Neural cell (in vitro differentiated cells): ENCODE results near the gene TSKU. TPM values are rescaled to one million over a fixed set of nuclear protein-coding genes. Genes with fewer than 3 reads are reported as not detected.

Experiments
- H2AFZ ChIP-seq: fragments of 200-600, 300-800 bp; sonication (generic), shearing (Covaris generic); 2 replicates; pipeline ENCODE4 v1.6.0; 2014; ENCODE audit warnings: low read depth, mild to moderate bottlenecking, antibody characterized with exemption, low read length, moderate library complexity
- H3F3A ChIP-seq: fragments of 200-600 bp; shearing (Covaris generic); 2 replicates; pipeline ENCODE4 v1.6.1; 2016; ENCODE audit warnings: mild to moderate bottlenecking, moderate library complexity, mixed read lengths, antibody characterized with exemption, low read length; ENCODE audit not compliant: insufficient read depth, poor library complexity, severe bottlenecking
- H3K27ac ChIP-seq: fragments of 200-600, 300-800 bp; sonication (generic), shearing (Covaris generic); 2 replicates; pipeline ENCODE4 v1.5.1; 2014; ENCODE audit warnings: mild to moderate bottlenecking, low read length, moderate library complexity
- H3K27me3 ChIP-seq: fragments of 300-800, 200-600 bp; sonication (generic), shearing (Covaris generic); 2 replicates; pipeline ENCODE4 v1.6.0; 2014; ENCODE audit warnings: mild to moderate bottlenecking, low read depth, low read length, moderate library complexity; ENCODE audit not compliant: insufficient read depth
- H3K36me3 ChIP-seq: fragments of 300-800, 200-600 bp; sonication (generic), shearing (Covaris generic); 2 replicates; pipeline ENCODE4 v1.5.1; 2014; ENCODE audit warnings: mild to moderate bottlenecking, antibody characterized with exemption, low read length, moderate library complexity; ENCODE audit not compliant: insufficient read depth
- H3K4me2 ChIP-seq: fragments of 300-800, 200-600 bp; sonication (generic), shearing (Covaris generic); 2 replicates; pipeline ENCODE4 v1.6.0; 2014; ENCODE audit warnings: mild to moderate bottlenecking, low read length
- H3K4me3 ChIP-seq: fragments of 300-800, 200-600 bp; sonication (generic), shearing (Covaris generic); 2 replicates; pipeline ENCODE4 v1.5.1; 2014; ENCODE audit warnings: mild to moderate bottlenecking, low read length, moderate library complexity
- H3K79me2 ChIP-seq: fragments of 200-600 bp; shearing (Covaris generic); replicated peaks from 2 replicates; pipeline ENCODE4 v1.6.0; 2014; ENCODE audit warnings: mild to moderate bottlenecking, low read length, moderate library complexity; ENCODE audit not compliant: insufficient read depth
- H3K9ac ChIP-seq: fragments of 300-800, 200-600 bp; sonication (generic), shearing (Covaris generic); 2 replicates; pipeline ENCODE4 v1.6.1; 2016; ENCODE audit warnings: mild to moderate bottlenecking, low read length, mixed read lengths
- H3K9me2 ChIP-seq: fragments of 200-600 bp; shearing (Covaris generic); 2 replicates; pipeline ENCODE4 v1.6.1; 2016; ENCODE audit warnings: mild to moderate bottlenecking, low read length, mixed read lengths; ENCODE audit not compliant: insufficient read depth
- H3K9me3 ChIP-seq: fragments of 200-600, 300-800 bp; sonication (generic), shearing (Covaris generic); 2 replicates; pipeline ENCODE4 v1.6.1; 2016; ENCODE audit warnings: mild to moderate bottlenecking, mixed run types, low read length, moderate library complexity, mixed read lengths
- H4K20me1 ChIP-seq: fragments of 200-600 bp; shearing (Covaris generic); 2 replicates; pipeline ENCODE4 v1.6.1; 2016; ENCODE audit warnings: mild to moderate bottlenecking, mixed run types; ENCODE audit not compliant: insufficient read depth
- EP300 ChIP-seq: fragments of 450-650 bp; conservative IDR thresholded peaks from 2 replicates; pipeline ENCODE4 v1.6.1; 2014; ENCODE audit warnings: antibody characterized with exemption, mild to moderate bottlenecking, moderate library complexity; ENCODE audit not compliant: poor library complexity, severe bottlenecking
- EZH2 ChIP-seq: fragments of 200-600, 300-800 bp; shearing (Covaris generic), sonication (generic); IDR thresholded peaks from 2 replicates; pipeline ENCODE4 v1.6.1; 2014; ENCODE audit warnings: antibody characterized with exemption, low read length, borderline replicate concordance, mild to moderate bottlenecking; ENCODE audit not compliant: insufficient read depth, poor library complexity, severe bottlenecking
- MXI1 ChIP-seq: fragments of 450-650 bp; conservative IDR thresholded peaks from 2 replicates; pipeline ENCODE4 v1.6.1; 2014; ENCODE audit warnings: antibody characterized with exemption, mild to moderate bottlenecking; ENCODE audit not compliant: poor library complexity, severe bottlenecking
- POLR2AphosphoS5 ChIP-seq: IDR thresholded peaks from 2 replicates; pipeline ENCODE4 v1.6.1; 2012
- RAD21 ChIP-seq: fragments of 450-650 bp; conservative IDR thresholded peaks from 2 replicates; pipeline ENCODE4 v1.6.1; 2014; ENCODE audit warnings: antibody characterized with exemption, mild to moderate bottlenecking, moderate library complexity
- SMC3 ChIP-seq: fragments of 450-650 bp; conservative IDR thresholded peaks from 2 replicates; pipeline ENCODE4 v1.6.1; 2014; ENCODE audit warnings: antibody characterized with exemption, mild to moderate bottlenecking, moderate library complexity; ENCODE audit not compliant: poor library complexity
- TAF1 ChIP-seq: IDR thresholded peaks from 2 replicates; pipeline ENCODE4 v1.6.1; 2012; ENCODE audit warnings: low read depth
- polyA plus RNA-seq: library from polyadenylated mRNA; depleted of rRNA; stranded (reverse); fragments of >200 nt; gene quantifications from 2 replicates; pipeline ENCODE4 v1.2.3, GENCODE V29; 2014
- TF ChIP-seq, protein P1 (sequence below): IDR thresholded peaks from 2 replicates; pipeline ENCODE4 v1.6.1; 2012; ENCODE audit warnings: borderline replicate concordance
- TF ChIP-seq, protein P2 (sequence below): fragments of 450-650 bp; IDR thresholded peaks from 2 replicates; pipeline ENCODE4 v1.5.1; 2014; ENCODE audit warnings: antibody characterized with exemption, mild to moderate bottlenecking, moderate library complexity; ENCODE audit not compliant: poor library complexity, severe bottlenecking

TSKU gene
- polyA plus RNA-seq, 1 donor from 2014 or later: 3.5 TPM

DNA sequence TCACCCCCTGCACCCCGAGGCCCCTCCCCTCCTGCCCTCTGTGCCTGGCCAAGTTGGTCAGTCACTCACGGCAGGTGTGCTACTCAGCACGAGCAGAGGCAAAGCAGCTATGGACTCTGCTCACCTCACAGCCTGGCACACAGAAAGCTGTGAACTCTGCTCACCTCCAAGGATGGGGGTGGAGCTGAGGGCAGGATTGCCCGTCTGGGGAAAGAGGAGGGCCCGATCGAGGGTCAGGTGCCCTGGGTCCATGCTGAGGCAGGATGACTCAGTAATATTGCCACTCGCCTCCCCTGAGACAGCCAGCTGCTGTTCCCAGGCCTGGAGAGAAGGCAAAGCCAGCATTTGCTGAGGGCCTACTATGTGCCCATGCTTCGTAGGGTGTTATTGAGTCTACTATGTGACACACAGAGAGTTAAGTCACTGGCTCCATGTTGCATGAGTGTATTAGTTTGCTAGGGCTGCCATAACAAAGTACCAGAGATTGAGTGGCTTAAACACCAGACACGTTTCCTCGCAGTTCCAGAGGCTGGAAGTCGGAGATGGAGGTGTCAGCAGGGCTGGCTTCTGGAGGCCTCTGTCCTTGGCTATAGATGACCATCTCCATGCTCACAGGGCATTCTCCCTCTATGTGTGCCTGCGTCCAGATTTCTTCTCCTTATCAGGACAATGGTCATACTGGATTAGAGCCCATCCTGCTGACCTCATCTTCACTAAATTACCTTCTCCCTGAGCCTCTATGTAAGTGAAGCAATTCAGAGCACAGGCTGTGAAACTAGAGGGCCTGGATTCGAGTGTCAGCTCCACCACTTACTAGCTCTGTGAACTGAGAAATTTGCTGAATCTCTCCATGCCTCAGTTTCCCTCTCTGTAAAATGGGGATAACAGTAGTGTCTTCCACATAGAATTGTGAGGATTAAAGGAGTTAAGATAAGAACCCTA lies 13.2 kb upstream of the TSKU start:
- Histone ChIP-seq H4K20me1 (no peaks in the 10 kb centered on the region), H2AFZ (no peak overlapping the region), H3F3A (no peaks in the 10 kb centered on the region), H3K9me2 (no peaks in the 10 kb centered on the region), H3K9ac (no peak overlapping the region), H3K9me3 (no peaks in the 10 kb centered on the region), H3K36me3 (no peaks in the 10 kb centered on the region), H3K27ac (no peak overlapping the region), H3K4me3 (no peak overlapping the region), H3K27me3 (no peaks in the 10 kb centered on the region), H3K79me2 (no peaks in the 10 kb centered on the region), H3K4me2 (no peak overlapping the region)
- TF ChIP-seq EZH2 (no peak), TAF1 (no peak), POLR2AphosphoS5 (no peak), SMC3 (no peak), RAD21 (no peak), EP300 (no peak), MXI1 (no peak)
- TF ChIP-seq, protein P1, sequence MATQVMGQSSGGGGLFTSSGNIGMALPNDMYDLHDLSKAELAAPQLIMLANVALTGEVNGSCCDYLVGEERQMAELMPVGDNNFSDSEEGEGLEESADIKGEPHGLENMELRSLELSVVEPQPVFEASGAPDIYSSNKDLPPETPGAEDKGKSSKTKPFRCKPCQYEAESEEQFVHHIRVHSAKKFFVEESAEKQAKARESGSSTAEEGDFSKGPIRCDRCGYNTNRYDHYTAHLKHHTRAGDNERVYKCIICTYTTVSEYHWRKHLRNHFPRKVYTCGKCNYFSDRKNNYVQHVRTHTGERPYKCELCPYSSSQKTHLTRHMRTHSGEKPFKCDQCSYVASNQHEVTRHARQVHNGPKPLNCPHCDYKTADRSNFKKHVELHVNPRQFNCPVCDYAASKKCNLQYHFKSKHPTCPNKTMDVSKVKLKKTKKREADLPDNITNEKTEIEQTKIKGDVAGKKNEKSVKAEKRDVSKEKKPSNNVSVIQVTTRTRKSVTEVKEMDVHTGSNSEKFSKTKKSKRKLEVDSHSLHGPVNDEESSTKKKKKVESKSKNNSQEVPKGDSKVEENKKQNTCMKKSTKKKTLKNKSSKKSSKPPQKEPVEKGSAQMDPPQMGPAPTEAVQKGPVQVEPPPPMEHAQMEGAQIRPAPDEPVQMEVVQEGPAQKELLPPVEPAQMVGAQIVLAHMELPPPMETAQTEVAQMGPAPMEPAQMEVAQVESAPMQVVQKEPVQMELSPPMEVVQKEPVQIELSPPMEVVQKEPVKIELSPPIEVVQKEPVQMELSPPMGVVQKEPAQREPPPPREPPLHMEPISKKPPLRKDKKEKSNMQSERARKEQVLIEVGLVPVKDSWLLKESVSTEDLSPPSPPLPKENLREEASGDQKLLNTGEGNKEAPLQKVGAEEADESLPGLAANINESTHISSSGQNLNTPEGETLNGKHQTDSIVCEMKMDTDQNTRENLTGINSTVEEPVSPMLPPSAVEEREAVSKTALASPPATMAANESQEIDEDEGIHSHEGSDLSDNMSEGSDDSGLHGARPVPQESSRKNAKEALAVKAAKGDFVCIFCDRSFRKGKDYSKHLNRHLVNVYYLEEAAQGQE: no peak
- TF ChIP-seq, protein P2, sequence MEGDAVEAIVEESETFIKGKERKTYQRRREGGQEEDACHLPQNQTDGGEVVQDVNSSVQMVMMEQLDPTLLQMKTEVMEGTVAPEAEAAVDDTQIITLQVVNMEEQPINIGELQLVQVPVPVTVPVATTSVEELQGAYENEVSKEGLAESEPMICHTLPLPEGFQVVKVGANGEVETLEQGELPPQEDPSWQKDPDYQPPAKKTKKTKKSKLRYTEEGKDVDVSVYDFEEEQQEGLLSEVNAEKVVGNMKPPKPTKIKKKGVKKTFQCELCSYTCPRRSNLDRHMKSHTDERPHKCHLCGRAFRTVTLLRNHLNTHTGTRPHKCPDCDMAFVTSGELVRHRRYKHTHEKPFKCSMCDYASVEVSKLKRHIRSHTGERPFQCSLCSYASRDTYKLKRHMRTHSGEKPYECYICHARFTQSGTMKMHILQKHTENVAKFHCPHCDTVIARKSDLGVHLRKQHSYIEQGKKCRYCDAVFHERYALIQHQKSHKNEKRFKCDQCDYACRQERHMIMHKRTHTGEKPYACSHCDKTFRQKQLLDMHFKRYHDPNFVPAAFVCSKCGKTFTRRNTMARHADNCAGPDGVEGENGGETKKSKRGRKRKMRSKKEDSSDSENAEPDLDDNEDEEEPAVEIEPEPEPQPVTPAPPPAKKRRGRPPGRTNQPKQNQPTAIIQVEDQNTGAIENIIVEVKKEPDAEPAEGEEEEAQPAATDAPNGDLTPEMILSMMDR: no peak

DNA sequence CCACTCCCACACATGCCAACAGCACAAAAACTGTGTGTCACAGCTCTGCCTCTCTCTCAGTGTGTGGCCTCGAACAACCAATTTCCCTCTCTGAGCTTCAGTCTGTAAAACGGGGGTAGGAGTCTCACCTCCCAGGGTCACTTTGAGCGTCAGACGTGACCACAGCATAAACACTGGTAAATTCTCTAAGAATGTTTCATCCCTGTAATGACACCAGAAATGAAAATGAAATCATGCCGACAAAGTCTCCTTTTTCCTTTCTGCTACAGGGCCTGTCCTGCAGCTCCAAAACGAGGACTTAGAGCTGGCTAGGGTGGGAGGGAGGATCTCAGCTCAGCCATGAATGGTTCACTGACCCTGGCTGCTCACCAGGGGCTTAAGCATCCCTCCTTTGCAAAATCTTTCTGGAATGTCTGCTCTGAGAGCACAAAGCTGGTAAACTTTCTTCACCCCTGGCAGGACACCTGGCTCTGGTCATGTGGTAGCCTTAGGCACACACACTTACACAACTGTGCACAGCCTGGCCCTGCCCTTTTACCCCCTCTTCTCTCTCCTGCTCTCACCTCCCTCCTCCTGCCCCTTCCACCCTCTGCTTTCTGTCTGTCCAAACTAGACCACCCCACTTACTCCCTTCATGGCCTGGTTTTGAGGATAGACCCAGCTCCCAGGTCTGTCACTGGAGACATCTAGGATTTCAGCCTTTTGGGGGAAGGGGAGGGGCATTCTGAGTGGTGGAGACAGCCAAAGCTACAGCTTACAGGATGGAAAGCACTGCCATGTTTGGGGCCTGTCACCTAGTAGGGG lies 12.3 kb upstream of the TSKU start:
- Histone ChIP-seq H3K4me3 (no peak overlapping the region), H3K27me3 (no peaks in the 10 kb centered on the region), H3K9me3 (no peaks in the 10 kb centered on the region), H3K4me2 (no peak overlapping the region), H3K79me2 (no peaks in the 10 kb centered on the region), H4K20me1 (no peaks in the 10 kb centered on the region), H3K36me3 (no peaks in the 10 kb centered on the region), H2AFZ (no peak overlapping the region), H3K9me2 (no peaks in the 10 kb centered on the region), H3F3A (no peaks in the 10 kb centered on the region), H3K27ac (no peak overlapping the region), H3K9ac (no peak overlapping the region)
- TF ChIP-seq, protein P2: no peak
- no peak for TF ChIP-seq TAF1
- TF ChIP-seq EZH2: no peak
- TF ChIP-seq, protein P1: no peak
- TF ChIP-seq SMC3: no peak
